WTC11 (cell line): ENCODE measurements around the gene COL25A1. TPM values are rescaled to one million over a fixed set of nuclear protein-coding genes. Genes with fewer than 3 reads are reported as not detected.

Source experiments
- ATAC-seq: fragments of 200-7000 bp; cut with Tn5 transposase; 2 replicates; pipeline ENCODE4 v1.10.0; 2021; ENCODE audit warnings: mild to moderate bottlenecking, moderate library complexity
- CTCF ChIA-PET: fragments of 300-600 bp; sonication (Branson Sonifier 250); formaldehyde crosslinking; loops from one replicate; lab custom pipeline; 2021; ENCODE audit warnings: antibody characterized with exemption; lab: Charles Lee
- POLR2A ChIA-PET: fragments of 350-600 bp; sonication (Branson Sonifier 250); formaldehyde crosslinking; loops from one replicate; lab custom pipeline; 2021; ENCODE audit warnings: antibody characterized with exemption; lab: Charles Lee
- DNase-seq: peaks from one replicate; pipeline ENCODE4 v3.0.0; 2021; ENCODE audit warnings: low spot score
- H3K27ac Mint-ChIP-seq: 2 replicates; pipeline ENCODE4 v1.8.0; 2021; ENCODE audit warnings: mixed read lengths
- H3K27me3 Mint-ChIP-seq: 2 replicates; pipeline ENCODE4 v1.8.0; 2021; ENCODE audit warnings: low read depth, mild to moderate bottlenecking, moderate library complexity, mixed read lengths
- H3K36me3 Mint-ChIP-seq: 2 replicates; pipeline ENCODE4 v1.8.0; 2021; ENCODE audit warnings: mixed read lengths
- H3K4me1 Mint-ChIP-seq: 2 replicates; pipeline ENCODE4 v1.8.0; 2022; ENCODE audit warnings: mixed read lengths
- H3K4me3 Mint-ChIP-seq: 2 replicates; pipeline ENCODE4 v1.8.0; 2021; ENCODE audit warnings: mild to moderate bottlenecking, moderate library complexity, mixed read lengths
- H3K9me3 Mint-ChIP-seq: 2 replicates; pipeline ENCODE4 v1.8.0; 2021; ENCODE audit warnings: mixed read lengths
- EMX1 ChIP-seq: fragments of 250-450 bp; sonication (Bioruptor Pico); IDR thresholded peaks from 2 replicates; pipeline ENCODE4 v1.8.0; 2021; ENCODE audit warnings: mild to moderate bottlenecking
- JUN ChIP-seq: sonication (generic); formaldehyde crosslinking; IDR thresholded peaks from 2 replicates; pipeline ENCODE4 v1.8.0; 2023; ENCODE audit warnings: mild to moderate bottlenecking, missing genetic modification reagents
- MYBL2 ChIP-seq: sonication (generic); formaldehyde crosslinking; IDR thresholded peaks from 2 replicates; pipeline ENCODE4 v1.8.1; 2023; ENCODE audit warnings: mild to moderate bottlenecking, moderate library complexity, missing genetic modification reagents
- NFE2L1 ChIP-seq: sonication (generic); formaldehyde crosslinking; IDR thresholded peaks from 2 replicates; pipeline ENCODE4 v1.8.1; 2023; ENCODE audit warnings: missing genetic modification reagents
- NR1H2 ChIP-seq: sonication (generic); formaldehyde crosslinking; IDR thresholded peaks from 2 replicates; pipeline ENCODE4 v1.9.0; 2021; ENCODE audit warnings: mild to moderate bottlenecking, moderate library complexity, missing genetic modification reagents
- NR3C1 ChIP-seq: sonication (generic); formaldehyde crosslinking; conservative IDR thresholded peaks from 2 replicates; pipeline ENCODE4 v1.8.1; 2023; ENCODE audit warnings: low read depth, mild to moderate bottlenecking, missing genetic modification reagents
- PRRX2 ChIP-seq: fragments of 250-450 bp; sonication (Bioruptor Pico); IDR thresholded peaks from 2 replicates; pipeline ENCODE4 v1.8.0; 2021; ENCODE audit warnings: mild to moderate bottlenecking
- RORB ChIP-seq: fragments of 250-450 bp; sonication (Bioruptor Pico); IDR thresholded peaks from 2 replicates; pipeline ENCODE4 v1.9.0; 2021; ENCODE audit warnings: mild to moderate bottlenecking
- SMAD3 ChIP-seq: sonication (generic); formaldehyde crosslinking; IDR thresholded peaks from 2 replicates; pipeline ENCODE4 v1.8.0; 2022; ENCODE audit warnings: missing genetic modification reagents, mild to moderate bottlenecking, borderline replicate concordance
- TCF7 ChIP-seq: sonication (generic); formaldehyde crosslinking; IDR thresholded peaks from 2 replicates; pipeline ENCODE4 v1.8.0; 2022; ENCODE audit warnings: mild to moderate bottlenecking, low read depth, missing genetic modification reagents, moderate library complexity
- ZBTB21 ChIP-seq: sonication (generic); formaldehyde crosslinking; IDR thresholded peaks from 2 replicates; pipeline ENCODE4 v1.8.1; 2023; ENCODE audit warnings: mild to moderate bottlenecking, missing genetic modification reagents, borderline replicate concordance
- total RNA-seq: library from RNA; stranded (reverse); gene quantifications from 3 replicates; pipeline ENCODE4 v1.2.3, GENCODE V29; 2021
- TF ChIP-seq, protein P1 (sequence below): sonication (generic); formaldehyde crosslinking; IDR thresholded peaks from 2 replicates; pipeline ENCODE4 v1.8.0; 2023; ENCODE audit warnings: mild to moderate bottlenecking, missing genetic modification reagents
- TF ChIP-seq, protein P2 (sequence below): fragments of 250-450 bp; sonication (Bioruptor Pico); IDR thresholded peaks from 2 replicates; pipeline ENCODE4 v1.9.0; 2021; ENCODE audit warnings: mild to moderate bottlenecking, borderline replicate concordance
- TF ChIP-seq, protein P3 (sequence below): sonication (generic); formaldehyde crosslinking; IDR thresholded peaks from 2 replicates; pipeline ENCODE4 v1.8.0; 2022; ENCODE audit warnings: mild to moderate bottlenecking, missing genetic modification reagents
- TF ChIP-seq, protein P4 (sequence below): fragments of 250-450 bp; sonication (Bioruptor Pico); IDR thresholded peaks from 2 replicates; pipeline ENCODE4 v1.9.0; 2021; ENCODE audit warnings: mild to moderate bottlenecking
- TF ChIP-seq, protein P5 (sequence below): sonication (generic); formaldehyde crosslinking; IDR thresholded peaks from 2 replicates; pipeline ENCODE4 v1.8.0; 2023; ENCODE audit warnings: missing genetic modification reagents
- TF ChIP-seq, protein P6 (sequence below): sonication (generic); formaldehyde crosslinking; IDR thresholded peaks from 2 replicates; pipeline ENCODE4 v1.8.1; 2023; ENCODE audit warnings: mild to moderate bottlenecking, missing genetic modification reagents, moderate library complexity
- TF ChIP-seq, protein P7 (sequence below): sonication (generic); formaldehyde crosslinking; IDR thresholded peaks from 2 replicates; pipeline ENCODE4 v1.8.0; 2023; ENCODE audit warnings: missing genetic modification reagents, mild to moderate bottlenecking, borderline replicate concordance

COL25A1 gene
- total RNA-seq, 1 experiment from 2014 or later = 6.6 TPM

DNA sequence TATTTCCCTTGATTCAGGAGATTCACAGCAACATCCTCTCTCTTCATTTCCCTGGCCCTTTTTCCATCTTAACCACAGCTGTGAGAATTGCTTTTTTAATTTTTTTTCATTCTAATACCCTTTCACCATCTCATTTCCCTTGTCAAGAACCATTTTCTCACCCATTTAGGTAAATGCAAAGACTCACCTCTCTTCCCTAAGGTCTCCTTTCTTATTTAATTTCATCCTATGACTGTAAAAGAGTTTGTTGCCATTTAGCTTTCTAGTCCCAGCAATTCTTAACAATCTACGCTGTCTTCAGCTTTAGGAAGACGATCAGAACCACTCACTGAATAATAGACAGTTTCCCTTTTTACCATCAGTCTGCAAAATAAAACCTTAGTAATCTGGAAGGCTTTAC lies 298.5 kb downstream of the COL25A1 start:
- peak overlapping the region; percentile 90 for H3K27ac Mint-ChIP-seq
- CTCF ChIA-PET = no interaction called here
- POLR2A ChIA-PET = no interaction called here
- TF ChIP-seq NR3C1 (CRISPR knock-in tag) = no peak
- TF ChIP-seq, protein P1, sequence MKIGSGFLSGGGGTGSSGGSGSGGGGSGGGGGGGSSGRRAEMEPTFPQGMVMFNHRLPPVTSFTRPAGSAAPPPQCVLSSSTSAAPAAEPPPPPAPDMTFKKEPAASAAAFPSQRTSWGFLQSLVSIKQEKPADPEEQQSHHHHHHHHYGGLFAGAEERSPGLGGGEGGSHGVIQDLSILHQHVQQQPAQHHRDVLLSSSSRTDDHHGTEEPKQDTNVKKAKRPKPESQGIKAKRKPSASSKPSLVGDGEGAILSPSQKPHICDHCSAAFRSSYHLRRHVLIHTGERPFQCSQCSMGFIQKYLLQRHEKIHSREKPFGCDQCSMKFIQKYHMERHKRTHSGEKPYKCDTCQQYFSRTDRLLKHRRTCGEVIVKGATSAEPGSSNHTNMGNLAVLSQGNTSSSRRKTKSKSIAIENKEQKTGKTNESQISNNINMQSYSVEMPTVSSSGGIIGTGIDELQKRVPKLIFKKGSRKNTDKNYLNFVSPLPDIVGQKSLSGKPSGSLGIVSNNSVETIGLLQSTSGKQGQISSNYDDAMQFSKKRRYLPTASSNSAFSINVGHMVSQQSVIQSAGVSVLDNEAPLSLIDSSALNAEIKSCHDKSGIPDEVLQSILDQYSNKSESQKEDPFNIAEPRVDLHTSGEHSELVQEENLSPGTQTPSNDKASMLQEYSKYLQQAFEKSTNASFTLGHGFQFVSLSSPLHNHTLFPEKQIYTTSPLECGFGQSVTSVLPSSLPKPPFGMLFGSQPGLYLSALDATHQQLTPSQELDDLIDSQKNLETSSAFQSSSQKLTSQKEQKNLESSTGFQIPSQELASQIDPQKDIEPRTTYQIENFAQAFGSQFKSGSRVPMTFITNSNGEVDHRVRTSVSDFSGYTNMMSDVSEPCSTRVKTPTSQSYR (CRISPR knock-in tag) = no peak
- TF ChIP-seq MYBL2 (CRISPR knock-in tag) = no peak
- TF ChIP-seq, protein P2, sequence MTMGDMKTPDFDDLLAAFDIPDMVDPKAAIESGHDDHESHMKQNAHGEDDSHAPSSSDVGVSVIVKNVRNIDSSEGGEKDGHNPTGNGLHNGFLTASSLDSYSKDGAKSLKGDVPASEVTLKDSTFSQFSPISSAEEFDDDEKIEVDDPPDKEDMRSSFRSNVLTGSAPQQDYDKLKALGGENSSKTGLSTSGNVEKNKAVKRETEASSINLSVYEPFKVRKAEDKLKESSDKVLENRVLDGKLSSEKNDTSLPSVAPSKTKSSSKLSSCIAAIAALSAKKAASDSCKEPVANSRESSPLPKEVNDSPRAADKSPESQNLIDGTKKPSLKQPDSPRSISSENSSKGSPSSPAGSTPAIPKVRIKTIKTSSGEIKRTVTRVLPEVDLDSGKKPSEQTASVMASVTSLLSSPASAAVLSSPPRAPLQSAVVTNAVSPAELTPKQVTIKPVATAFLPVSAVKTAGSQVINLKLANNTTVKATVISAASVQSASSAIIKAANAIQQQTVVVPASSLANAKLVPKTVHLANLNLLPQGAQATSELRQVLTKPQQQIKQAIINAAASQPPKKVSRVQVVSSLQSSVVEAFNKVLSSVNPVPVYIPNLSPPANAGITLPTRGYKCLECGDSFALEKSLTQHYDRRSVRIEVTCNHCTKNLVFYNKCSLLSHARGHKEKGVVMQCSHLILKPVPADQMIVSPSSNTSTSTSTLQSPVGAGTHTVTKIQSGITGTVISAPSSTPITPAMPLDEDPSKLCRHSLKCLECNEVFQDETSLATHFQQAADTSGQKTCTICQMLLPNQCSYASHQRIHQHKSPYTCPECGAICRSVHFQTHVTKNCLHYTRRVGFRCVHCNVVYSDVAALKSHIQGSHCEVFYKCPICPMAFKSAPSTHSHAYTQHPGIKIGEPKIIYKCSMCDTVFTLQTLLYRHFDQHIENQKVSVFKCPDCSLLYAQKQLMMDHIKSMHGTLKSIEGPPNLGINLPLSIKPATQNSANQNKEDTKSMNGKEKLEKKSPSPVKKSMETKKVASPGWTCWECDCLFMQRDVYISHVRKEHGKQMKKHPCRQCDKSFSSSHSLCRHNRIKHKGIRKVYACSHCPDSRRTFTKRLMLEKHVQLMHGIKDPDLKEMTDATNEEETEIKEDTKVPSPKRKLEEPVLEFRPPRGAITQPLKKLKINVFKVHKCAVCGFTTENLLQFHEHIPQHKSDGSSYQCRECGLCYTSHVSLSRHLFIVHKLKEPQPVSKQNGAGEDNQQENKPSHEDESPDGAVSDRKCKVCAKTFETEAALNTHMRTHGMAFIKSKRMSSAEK (CRISPR knock-in tag) = no peak
- TF ChIP-seq, protein P3, sequence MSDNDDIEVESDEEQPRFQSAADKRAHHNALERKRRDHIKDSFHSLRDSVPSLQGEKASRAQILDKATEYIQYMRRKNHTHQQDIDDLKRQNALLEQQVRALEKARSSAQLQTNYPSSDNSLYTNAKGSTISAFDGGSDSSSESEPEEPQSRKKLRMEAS = no peak
- no peak for TF ChIP-seq NR1H2 (CRISPR knock-in tag)
- TF ChIP-seq, protein P4, sequence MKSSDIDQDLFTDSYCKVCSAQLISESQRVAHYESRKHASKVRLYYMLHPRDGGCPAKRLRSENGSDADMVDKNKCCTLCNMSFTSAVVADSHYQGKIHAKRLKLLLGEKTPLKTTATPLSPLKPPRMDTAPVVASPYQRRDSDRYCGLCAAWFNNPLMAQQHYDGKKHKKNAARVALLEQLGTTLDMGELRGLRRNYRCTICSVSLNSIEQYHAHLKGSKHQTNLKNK (CRISPR knock-in tag) = no peak
- TF ChIP-seq, protein P5, sequence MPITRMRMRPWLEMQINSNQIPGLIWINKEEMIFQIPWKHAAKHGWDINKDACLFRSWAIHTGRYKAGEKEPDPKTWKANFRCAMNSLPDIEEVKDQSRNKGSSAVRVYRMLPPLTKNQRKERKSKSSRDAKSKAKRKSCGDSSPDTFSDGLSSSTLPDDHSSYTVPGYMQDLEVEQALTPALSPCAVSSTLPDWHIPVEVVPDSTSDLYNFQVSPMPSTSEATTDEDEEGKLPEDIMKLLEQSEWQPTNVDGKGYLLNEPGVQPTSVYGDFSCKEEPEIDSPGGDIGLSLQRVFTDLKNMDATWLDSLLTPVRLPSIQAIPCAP (CRISPR knock-in tag) = no peak
- TF ChIP-seq EMX1 = no peak
- TF ChIP-seq TCF7 (CRISPR knock-in tag) = no peak
- no peak for TF ChIP-seq JUN (CRISPR knock-in tag)
- TF ChIP-seq RORB = no peak
- no peak for TF ChIP-seq NFE2L1 (CRISPR knock-in tag)
- TF ChIP-seq, protein P6, sequence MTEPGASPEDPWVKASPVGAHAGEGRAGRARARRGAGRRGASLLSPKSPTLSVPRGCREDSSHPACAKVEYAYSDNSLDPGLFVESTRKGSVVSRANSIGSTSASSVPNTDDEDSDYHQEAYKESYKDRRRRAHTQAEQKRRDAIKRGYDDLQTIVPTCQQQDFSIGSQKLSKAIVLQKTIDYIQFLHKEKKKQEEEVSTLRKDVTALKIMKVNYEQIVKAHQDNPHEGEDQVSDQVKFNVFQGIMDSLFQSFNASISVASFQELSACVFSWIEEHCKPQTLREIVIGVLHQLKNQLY (CRISPR knock-in tag) = no peak
- TF ChIP-seq SMAD3 (CRISPR knock-in tag) = no peak
- TF ChIP-seq, protein P7, sequence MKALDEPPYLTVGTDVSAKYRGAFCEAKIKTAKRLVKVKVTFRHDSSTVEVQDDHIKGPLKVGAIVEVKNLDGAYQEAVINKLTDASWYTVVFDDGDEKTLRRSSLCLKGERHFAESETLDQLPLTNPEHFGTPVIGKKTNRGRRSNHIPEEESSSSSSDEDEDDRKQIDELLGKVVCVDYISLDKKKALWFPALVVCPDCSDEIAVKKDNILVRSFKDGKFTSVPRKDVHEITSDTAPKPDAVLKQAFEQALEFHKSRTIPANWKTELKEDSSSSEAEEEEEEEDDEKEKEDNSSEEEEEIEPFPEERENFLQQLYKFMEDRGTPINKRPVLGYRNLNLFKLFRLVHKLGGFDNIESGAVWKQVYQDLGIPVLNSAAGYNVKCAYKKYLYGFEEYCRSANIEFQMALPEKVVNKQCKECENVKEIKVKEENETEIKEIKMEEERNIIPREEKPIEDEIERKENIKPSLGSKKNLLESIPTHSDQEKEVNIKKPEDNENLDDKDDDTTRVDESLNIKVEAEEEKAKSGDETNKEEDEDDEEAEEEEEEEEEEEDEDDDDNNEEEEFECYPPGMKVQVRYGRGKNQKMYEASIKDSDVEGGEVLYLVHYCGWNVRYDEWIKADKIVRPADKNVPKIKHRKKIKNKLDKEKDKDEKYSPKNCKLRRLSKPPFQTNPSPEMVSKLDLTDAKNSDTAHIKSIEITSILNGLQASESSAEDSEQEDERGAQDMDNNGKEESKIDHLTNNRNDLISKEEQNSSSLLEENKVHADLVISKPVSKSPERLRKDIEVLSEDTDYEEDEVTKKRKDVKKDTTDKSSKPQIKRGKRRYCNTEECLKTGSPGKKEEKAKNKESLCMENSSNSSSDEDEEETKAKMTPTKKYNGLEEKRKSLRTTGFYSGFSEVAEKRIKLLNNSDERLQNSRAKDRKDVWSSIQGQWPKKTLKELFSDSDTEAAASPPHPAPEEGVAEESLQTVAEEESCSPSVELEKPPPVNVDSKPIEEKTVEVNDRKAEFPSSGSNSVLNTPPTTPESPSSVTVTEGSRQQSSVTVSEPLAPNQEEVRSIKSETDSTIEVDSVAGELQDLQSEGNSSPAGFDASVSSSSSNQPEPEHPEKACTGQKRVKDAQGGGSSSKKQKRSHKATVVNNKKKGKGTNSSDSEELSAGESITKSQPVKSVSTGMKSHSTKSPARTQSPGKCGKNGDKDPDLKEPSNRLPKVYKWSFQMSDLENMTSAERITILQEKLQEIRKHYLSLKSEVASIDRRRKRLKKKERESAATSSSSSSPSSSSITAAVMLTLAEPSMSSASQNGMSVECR (CRISPR knock-in tag) = no peak
- TF ChIP-seq ZBTB21 (CRISPR knock-in tag) = no peak
- no peak for TF ChIP-seq PRRX2 (CRISPR knock-in tag)
- TF ChIP-seq, all 79 proteins: peak for 0
- H3K4me3 Mint-ChIP-seq = no peak overlapping the region
- DNase-seq = no peak
- H3K9me3 Mint-ChIP-seq = no peaks in the 10 kb centered on the region
- no peaks in the 10 kb centered on the region for H3K36me3 Mint-ChIP-seq
- ATAC-seq = peak; percentile 29; the same call in 1 of the 2 replicates
- no peaks in the 10 kb centered on the region for H3K27me3 Mint-ChIP-seq
- peaks cover 39% of the 10 kb centered on the region for H3K4me1 Mint-ChIP-seq
